WTC11 (cell line): ENCODE data around the gene GLI2. TPM values are rescaled to one million over a fixed set of nuclear protein-coding genes. Genes with fewer than 3 reads are reported as not detected.

Source experiments
- ATAC-seq: fragments of 200-7000 bp; cut with Tn5 transposase; 2 replicates; pipeline ENCODE4 v1.10.0; 2021; ENCODE audit warnings: mild to moderate bottlenecking, moderate library complexity
- CTCF ChIA-PET: fragments of 300-600 bp; sonication (Branson Sonifier 250); formaldehyde crosslinking; loops from one replicate; lab custom pipeline; 2021; ENCODE audit warnings: antibody characterized with exemption; lab: Charles Lee
- POLR2A ChIA-PET: fragments of 350-600 bp; sonication (Branson Sonifier 250); formaldehyde crosslinking; loops from one replicate; lab custom pipeline; 2021; ENCODE audit warnings: antibody characterized with exemption; lab: Charles Lee
- DNase-seq: peaks from one replicate; pipeline ENCODE4 v3.0.0; 2021; ENCODE audit warnings: low spot score
- H3K27ac Mint-ChIP-seq: 2 replicates; pipeline ENCODE4 v1.8.0; 2021; ENCODE audit warnings: mixed read lengths
- H3K27me3 Mint-ChIP-seq: 2 replicates; pipeline ENCODE4 v1.8.0; 2021; ENCODE audit warnings: low read depth, mild to moderate bottlenecking, moderate library complexity, mixed read lengths
- H3K36me3 Mint-ChIP-seq: 2 replicates; pipeline ENCODE4 v1.8.0; 2021; ENCODE audit warnings: mixed read lengths
- H3K4me1 Mint-ChIP-seq: 2 replicates; pipeline ENCODE4 v1.8.0; 2022; ENCODE audit warnings: mixed read lengths
- H3K4me3 Mint-ChIP-seq: 2 replicates; pipeline ENCODE4 v1.8.0; 2021; ENCODE audit warnings: mild to moderate bottlenecking, moderate library complexity, mixed read lengths
- H3K9me3 Mint-ChIP-seq: 2 replicates; pipeline ENCODE4 v1.8.0; 2021; ENCODE audit warnings: mixed read lengths
- AFF4 ChIP-seq: sonication (generic); formaldehyde crosslinking; IDR thresholded peaks from 2 replicates; pipeline ENCODE4 v1.8.1; 2023; ENCODE audit warnings: mild to moderate bottlenecking, missing genetic modification reagents, borderline replicate concordance
- ARID4B ChIP-seq: sonication (generic); formaldehyde crosslinking; IDR thresholded peaks from 2 replicates; pipeline ENCODE4 v1.8.0; 2023; ENCODE audit warnings: missing genetic modification reagents, mild to moderate bottlenecking, borderline replicate concordance
- ATF2 ChIP-seq: sonication (generic); formaldehyde crosslinking; IDR thresholded peaks from 2 replicates; pipeline ENCODE4 v1.8.1; 2022; ENCODE audit warnings: low read depth, missing genetic modification reagents, borderline replicate concordance
- ATF6 ChIP-seq: sonication (generic); formaldehyde crosslinking; IDR thresholded peaks from 2 replicates; pipeline ENCODE4 v1.8.1; 2023; ENCODE audit warnings: mild to moderate bottlenecking, missing genetic modification reagents
- E2F5 ChIP-seq: sonication (generic); formaldehyde crosslinking; IDR thresholded peaks from 2 replicates; pipeline ENCODE4 v1.8.1; 2022; ENCODE audit warnings: mild to moderate bottlenecking, moderate library complexity, missing genetic modification reagents
- JUN ChIP-seq: sonication (generic); formaldehyde crosslinking; IDR thresholded peaks from 2 replicates; pipeline ENCODE4 v1.8.0; 2023; ENCODE audit warnings: mild to moderate bottlenecking, missing genetic modification reagents
- NR2C2 ChIP-seq: sonication (generic); formaldehyde crosslinking; IDR thresholded peaks from 2 replicates; pipeline ENCODE4 v1.8.0; 2022; ENCODE audit warnings: mild to moderate bottlenecking, missing genetic modification reagents
- PREB ChIP-seq: sonication (generic); formaldehyde crosslinking; IDR thresholded peaks from 2 replicates; pipeline ENCODE4 v1.8.1; 2022; ENCODE audit warnings: mild to moderate bottlenecking, missing genetic modification reagents, moderate library complexity, borderline replicate concordance
- RELA ChIP-seq: sonication (generic); formaldehyde crosslinking; IDR thresholded peaks from 2 replicates; pipeline ENCODE4 v1.8.1; 2022; ENCODE audit warnings: missing genetic modification reagents, mild to moderate bottlenecking, borderline replicate concordance
- TEAD4 ChIP-seq: sonication (generic); formaldehyde crosslinking; IDR thresholded peaks from 2 replicates; pipeline ENCODE4 v1.8.0; 2022; ENCODE audit warnings: mild to moderate bottlenecking, missing genetic modification reagents
- ZBTB43 ChIP-seq: sonication (generic); formaldehyde crosslinking; IDR thresholded peaks from 2 replicates; pipeline ENCODE4 v1.8.1; 2023; ENCODE audit warnings: mild to moderate bottlenecking, missing genetic modification reagents
- ZNF121 ChIP-seq: sonication (generic); formaldehyde crosslinking; IDR thresholded peaks from 2 replicates; pipeline ENCODE4 v1.8.0; 2023; ENCODE audit warnings: missing genetic modification reagents
- ZNF671 ChIP-seq: fragments of 250-450 bp; sonication (Bioruptor Pico); IDR thresholded peaks from 2 replicates; pipeline ENCODE4 v1.8.0; 2021; ENCODE audit warnings: mild to moderate bottlenecking
- total RNA-seq: library from RNA; stranded (reverse); gene quantifications from 3 replicates; pipeline ENCODE4 v1.2.3, GENCODE V29; 2021

GLI2 gene
- total RNA-seq, 1 experiment from 2014 or later = 60.9 TPM

GRCh38 chr2:120773186-120773800, 37.6 kb downstream of the GLI2 start:
- CTCF ChIA-PET = interaction anchor here (0.9 to 1.6 kb wide), 2 partner anchors 13 to 14 kb away, joined by 3 to 4 read pairs; no protein-coding TSS in a partner anchor
- peak overlapping the region; percentile 62 for H3K27ac Mint-ChIP-seq
- peak; percentile 13 for ATAC-seq
- DNase-seq = no peak
- POLR2A ChIA-PET = interaction anchor here (1.0 to 1.2 kb wide), 2 partner anchors 36 to 302 kb away, joined by 3 to 4 read pairs; no protein-coding TSS in a partner anchor
- no peaks in the 10 kb centered on the region for H3K36me3 Mint-ChIP-seq
- H3K4me3 Mint-ChIP-seq = no peak overlapping the region
- TF ChIP-seq ATF2 (CRISPR knock-in tag) (no peak), NR2C2 (CRISPR knock-in tag) (no peak), ATF6 (CRISPR knock-in tag) (no peak), TEAD4 (CRISPR knock-in tag) (no peak), ZBTB43 (CRISPR knock-in tag) (no peak)
- peaks cover 67% of the 10 kb centered on the region for H3K4me1 Mint-ChIP-seq
- H3K9me3 Mint-ChIP-seq = no peaks in the 10 kb centered on the region
- H3K27me3 Mint-ChIP-seq = no peaks in the 10 kb centered on the region

GRCh38 chr2:120774557-120775160, 39.0 kb downstream of the GLI2 start:
- no peak overlapping the region for H3K4me3 Mint-ChIP-seq
- CTCF ChIA-PET = no interaction called here
- DNase-seq (no peak), ATAC-seq (no peak)
- peaks cover 55% of the 10 kb centered on the region for H3K4me1 Mint-ChIP-seq
- TF ChIP-seq E2F5 (CRISPR knock-in tag) = no peak
- no peak for TF ChIP-seq RELA (CRISPR knock-in tag)
- TF ChIP-seq AFF4 = no peak
- peak; percentile 66; the same call in 1 of the 2 replicates for TF ChIP-seq ZNF121 (CRISPR knock-in tag)
- no peaks in the 10 kb centered on the region for H3K27me3 Mint-ChIP-seq
- H3K27ac Mint-ChIP-seq = no peak overlapping the region
- H3K9me3 Mint-ChIP-seq = no peaks in the 10 kb centered on the region
- no peaks in the 10 kb centered on the region for H3K36me3 Mint-ChIP-seq
- POLR2A ChIA-PET = interaction anchor here (1.2 kb wide), 1 partner anchor 300 kb away, joined by 4 read pairs; no protein-coding TSS in a partner anchor

- H3K4me3 Mint-ChIP-seq = no peak overlapping the region
- H3K27ac Mint-ChIP-seq = peak overlapping the region; percentile 49; the same call in 1 of the 2 replicates
- ATAC-seq = no peak
- H3K4me1 Mint-ChIP-seq = peaks cover 53% of the 10 kb centered on the region
- no peaks in the 10 kb centered on the region for H3K27me3 Mint-ChIP-seq
- H3K9me3 Mint-ChIP-seq = no peaks in the 10 kb centered on the region
- CTCF ChIA-PET = no interaction called here
- no peak for DNase-seq
- H3K36me3 Mint-ChIP-seq = no peaks in the 10 kb centered on the region
- POLR2A ChIA-PET = no interaction called here
- TF ChIP-seq PREB (no peak), JUN (CRISPR knock-in tag) (no peak), ZNF671 (CRISPR knock-in tag) (no peak), ARID4B (no peak)
Measured at GRCh38 chr2:120775194-120775593, 39.5 kb downstream of the GLI2 start.
